Measurements from ENCODE around the gene JARID2. TPM values are rescaled to one million over a fixed set of nuclear protein-coding genes. Genes with fewer than 3 reads are reported as not detected.

Gene JARID2
- total and polyA plus RNA-seq, 9 of the 15 experiments (the other 6 are each of a cell fraction or from before 2014, with no cell fraction given), result 5.0 to 29.0 (median 15.6) TPM

DNA sequence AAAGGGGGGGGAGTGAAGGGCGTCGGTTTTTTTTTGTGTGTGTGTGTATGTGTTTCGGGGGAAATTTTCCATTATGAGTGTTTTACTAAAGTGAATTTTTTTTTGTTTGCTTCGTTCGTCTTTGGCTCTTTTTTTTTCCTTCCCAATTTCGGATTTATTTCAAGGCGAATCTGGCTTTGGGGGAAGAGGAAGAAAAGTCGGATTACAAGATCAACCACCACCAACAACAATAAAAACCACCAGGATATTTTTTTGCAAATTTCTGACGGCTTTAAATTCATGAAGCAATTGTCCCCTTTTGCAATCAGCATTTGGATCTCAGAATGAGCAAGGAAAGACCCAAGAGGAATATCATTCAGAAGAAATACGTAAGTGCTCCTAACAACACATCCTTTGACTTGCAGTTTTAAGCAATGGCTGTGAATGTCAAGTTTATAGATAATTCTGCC, 372 bp downstream of the JARID2 start (continued):
- TF ChIP-seq, protein P1, sequence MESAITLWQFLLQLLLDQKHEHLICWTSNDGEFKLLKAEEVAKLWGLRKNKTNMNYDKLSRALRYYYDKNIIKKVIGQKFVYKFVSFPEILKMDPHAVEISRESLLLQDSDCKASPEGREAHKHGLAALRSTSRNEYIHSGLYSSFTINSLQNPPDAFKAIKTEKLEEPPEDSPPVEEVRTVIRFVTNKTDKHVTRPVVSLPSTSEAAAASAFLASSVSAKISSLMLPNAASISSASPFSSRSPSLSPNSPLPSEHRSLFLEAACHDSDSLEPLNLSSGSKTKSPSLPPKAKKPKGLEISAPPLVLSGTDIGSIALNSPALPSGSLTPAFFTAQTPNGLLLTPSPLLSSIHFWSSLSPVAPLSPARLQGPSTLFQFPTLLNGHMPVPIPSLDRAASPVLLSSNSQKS (CRISPR knock-in tag; IDR thresholded peaks at IDR 0.05), result no peak
- TF ChIP-seq, protein P2, sequence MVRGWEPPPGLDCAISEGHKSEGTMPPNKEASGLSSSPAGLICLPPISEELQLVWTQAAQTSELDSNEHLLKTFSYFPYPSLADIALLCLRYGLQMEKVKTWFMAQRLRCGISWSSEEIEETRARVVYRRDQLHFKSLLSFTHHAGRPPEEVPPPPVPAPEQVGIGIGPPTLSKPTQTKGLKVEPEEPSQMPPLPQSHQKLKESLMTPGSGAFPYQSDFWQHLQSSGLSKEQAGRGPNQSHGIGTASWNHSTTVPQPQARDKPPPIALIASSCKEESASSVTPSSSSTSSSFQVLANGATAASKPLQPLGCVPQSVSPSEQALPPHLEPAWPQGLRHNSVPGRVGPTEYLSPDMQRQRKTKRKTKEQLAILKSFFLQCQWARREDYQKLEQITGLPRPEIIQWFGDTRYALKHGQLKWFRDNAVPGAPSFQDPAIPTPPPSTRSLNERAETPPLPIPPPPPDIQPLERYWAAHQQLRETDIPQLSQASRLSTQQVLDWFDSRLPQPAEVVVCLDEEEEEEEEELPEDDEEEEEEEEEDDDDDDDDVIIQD (CRISPR knock-in tag; IDR thresholded peaks at IDR 0.05), result no peak
- no peak for TF ChIP-seq PHB (CRISPR knock-in tag; IDR thresholded peaks at IDR 0.05)
- TF ChIP-seq HNRNPL (IDR thresholded peaks at IDR 0.05; ENCODE audit: low read depth, low read length), result no peak
- TF ChIP-seq RHOXF2B (CRISPR knock-in tag; conservative IDR thresholded peaks at IDR 0.05), result no peak
- TF ChIP-seq POLR2H (tag; IDR thresholded peaks at IDR 0.05; ENCODE audit: low read depth), result 0 out of 2 replicates have a peak, but pooled peaks have one; percentile 0
- TF ChIP-seq HOXB6 (CRISPR knock-in tag; IDR thresholded peaks at IDR 0.05; ENCODE audit: borderline replicate concordance), result no peak
- TF ChIP-seq MBD2 (IDR thresholded peaks at IDR 0.05; ENCODE audit: borderline replicate concordance, low read depth), result no peak
- TF ChIP-seq, protein P3, sequence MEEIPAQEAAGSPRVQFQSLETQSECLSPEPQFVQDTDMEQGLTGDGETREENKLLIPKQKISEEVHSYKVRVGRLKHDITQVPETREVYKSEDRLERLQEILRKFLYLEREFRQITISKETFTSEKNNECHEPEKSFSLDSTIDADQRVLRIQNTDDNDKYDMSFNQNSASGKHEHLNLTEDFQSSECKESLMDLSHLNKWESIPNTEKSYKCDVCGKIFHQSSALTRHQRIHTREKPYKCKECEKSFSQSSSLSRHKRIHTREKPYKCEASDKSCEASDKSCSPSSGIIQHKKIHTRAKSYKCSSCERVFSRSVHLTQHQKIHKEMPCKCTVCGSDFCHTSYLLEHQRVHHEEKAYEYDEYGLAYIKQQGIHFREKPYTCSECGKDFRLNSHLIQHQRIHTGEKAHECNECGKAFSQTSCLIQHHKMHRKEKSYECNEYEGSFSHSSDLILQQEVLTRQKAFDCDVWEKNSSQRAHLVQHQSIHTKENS (CRISPR knock-in tag; IDR thresholded peaks at IDR 0.05), result no peak
- TF ChIP-seq KLF16 (IDR thresholded peaks at IDR 0.05), result no peak
- TF ChIP-seq ESRRA (IDR thresholded peaks at IDR 0.05; ENCODE audit: borderline replicate concordance, low read depth), result no peak
- TF ChIP-seq, protein P4, sequence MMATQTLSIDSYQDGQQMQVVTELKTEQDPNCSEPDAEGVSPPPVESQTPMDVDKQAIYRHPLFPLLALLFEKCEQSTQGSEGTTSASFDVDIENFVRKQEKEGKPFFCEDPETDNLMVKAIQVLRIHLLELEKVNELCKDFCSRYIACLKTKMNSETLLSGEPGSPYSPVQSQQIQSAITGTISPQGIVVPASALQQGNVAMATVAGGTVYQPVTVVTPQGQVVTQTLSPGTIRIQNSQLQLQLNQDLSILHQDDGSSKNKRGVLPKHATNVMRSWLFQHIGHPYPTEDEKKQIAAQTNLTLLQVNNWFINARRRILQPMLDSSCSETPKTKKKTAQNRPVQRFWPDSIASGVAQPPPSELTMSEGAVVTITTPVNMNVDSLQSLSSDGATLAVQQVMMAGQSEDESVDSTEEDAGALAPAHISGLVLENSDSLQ (IDR thresholded peaks at IDR 0.05), result no peak
- TF ChIP-seq, protein P5, sequence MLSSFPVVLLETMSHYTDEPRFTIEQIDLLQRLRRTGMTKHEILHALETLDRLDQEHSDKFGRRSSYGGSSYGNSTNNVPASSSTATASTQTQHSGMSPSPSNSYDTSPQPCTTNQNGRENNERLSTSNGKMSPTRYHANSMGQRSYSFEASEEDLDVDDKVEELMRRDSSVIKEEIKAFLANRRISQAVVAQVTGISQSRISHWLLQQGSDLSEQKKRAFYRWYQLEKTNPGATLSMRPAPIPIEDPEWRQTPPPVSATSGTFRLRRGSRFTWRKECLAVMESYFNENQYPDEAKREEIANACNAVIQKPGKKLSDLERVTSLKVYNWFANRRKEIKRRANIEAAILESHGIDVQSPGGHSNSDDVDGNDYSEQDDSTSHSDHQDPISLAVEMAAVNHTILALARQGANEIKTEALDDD (IDR thresholded peaks at IDR 0.05), result no peak
- TF ChIP-seq ZFP36 (IDR thresholded peaks at IDR 0.05; ENCODE audit: low read depth, low read length, partially characterized antibody), result no peak
- TF ChIP-seq ZSCAN32 (CRISPR knock-in tag; IDR thresholded peaks at IDR 0.05), result no peak
- TF ChIP-seq, protein P6, sequence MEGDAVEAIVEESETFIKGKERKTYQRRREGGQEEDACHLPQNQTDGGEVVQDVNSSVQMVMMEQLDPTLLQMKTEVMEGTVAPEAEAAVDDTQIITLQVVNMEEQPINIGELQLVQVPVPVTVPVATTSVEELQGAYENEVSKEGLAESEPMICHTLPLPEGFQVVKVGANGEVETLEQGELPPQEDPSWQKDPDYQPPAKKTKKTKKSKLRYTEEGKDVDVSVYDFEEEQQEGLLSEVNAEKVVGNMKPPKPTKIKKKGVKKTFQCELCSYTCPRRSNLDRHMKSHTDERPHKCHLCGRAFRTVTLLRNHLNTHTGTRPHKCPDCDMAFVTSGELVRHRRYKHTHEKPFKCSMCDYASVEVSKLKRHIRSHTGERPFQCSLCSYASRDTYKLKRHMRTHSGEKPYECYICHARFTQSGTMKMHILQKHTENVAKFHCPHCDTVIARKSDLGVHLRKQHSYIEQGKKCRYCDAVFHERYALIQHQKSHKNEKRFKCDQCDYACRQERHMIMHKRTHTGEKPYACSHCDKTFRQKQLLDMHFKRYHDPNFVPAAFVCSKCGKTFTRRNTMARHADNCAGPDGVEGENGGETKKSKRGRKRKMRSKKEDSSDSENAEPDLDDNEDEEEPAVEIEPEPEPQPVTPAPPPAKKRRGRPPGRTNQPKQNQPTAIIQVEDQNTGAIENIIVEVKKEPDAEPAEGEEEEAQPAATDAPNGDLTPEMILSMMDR (IDR thresholded peaks at IDR 0.05 in 2 of 3, conservative IDR thresholded peaks at IDR 0.05 in 1 of 3; ENCODE audit: insufficient read depth in 2 of 3, low read depth in 1 of 3, low read length in 3 of 3), result no peak
- TF ChIP-seq MEF2D (tag; conservative IDR thresholded peaks at IDR 0.05; ENCODE audit: low read depth), result no peak
- TF ChIP-seq, protein P7, sequence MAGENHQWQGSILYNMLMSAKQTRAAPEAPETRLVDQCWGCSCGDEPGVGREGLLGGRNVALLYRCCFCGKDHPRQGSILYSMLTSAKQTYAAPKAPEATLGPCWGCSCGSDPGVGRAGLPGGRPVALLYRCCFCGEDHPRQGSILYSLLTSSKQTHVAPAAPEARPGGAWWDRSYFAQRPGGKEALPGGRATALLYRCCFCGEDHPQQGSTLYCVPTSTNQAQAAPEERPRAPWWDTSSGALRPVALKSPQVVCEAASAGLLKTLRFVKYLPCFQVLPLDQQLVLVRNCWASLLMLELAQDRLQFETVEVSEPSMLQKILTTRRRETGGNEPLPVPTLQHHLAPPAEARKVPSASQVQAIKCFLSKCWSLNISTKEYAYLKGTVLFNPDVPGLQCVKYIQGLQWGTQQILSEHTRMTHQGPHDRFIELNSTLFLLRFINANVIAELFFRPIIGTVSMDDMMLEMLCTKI (IDR thresholded peaks at IDR 0.05; ENCODE audit: partially characterized antibody), result no peak
- TF ChIP-seq ADNP (tag; IDR thresholded peaks at IDR 0.05), result no peak
- TF ChIP-seq ILF3 (IDR thresholded peaks at IDR 0.05; ENCODE audit: borderline replicate concordance), result no peak

Data from K562 (cell line).